ENCODE measurements around the gene MRC1.

The MRC1 gene

DNA sequence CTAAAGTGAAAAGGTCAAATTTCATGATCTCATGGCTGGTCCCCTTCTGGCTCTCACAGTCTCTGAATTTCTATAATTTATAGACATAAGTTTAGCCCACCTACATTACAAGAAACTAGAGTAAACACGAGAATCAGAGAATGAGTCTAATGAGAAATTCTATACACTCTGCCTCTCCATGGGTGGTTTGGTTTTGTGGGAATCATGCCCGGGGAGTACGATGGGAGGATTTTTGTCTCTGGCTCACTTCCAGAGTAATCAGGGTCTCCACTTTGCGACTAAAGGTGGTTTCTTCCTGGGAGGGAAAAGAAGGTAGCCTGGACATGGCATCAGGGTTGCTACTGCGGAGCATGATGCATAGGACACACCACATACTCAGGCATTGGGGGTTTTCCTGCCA lies 69.7 kb downstream of the MRC1 start:
- H2AFZ ChIP-seq (ENCODE audit: low read length) = no peak overlapping the region
- no peaks in the 10 kb centered on the region for H3K4me1 ChIP-seq (ENCODE audit: insufficient read depth, low read length, poor library complexity, severe bottlenecking)
- no peaks in the 10 kb centered on the region for H3K79me2 ChIP-seq (ENCODE audit: insufficient read depth, low read length)
- H3K9ac ChIP-seq (ENCODE audit: low read depth, low read length, poor library complexity, severe bottlenecking) = no peak overlapping the region
- no peaks in the 10 kb centered on the region for H3K36me3 ChIP-seq (ENCODE audit: insufficient read depth, low read length)
- no peaks in the 10 kb centered on the region for H3K9me3 ChIP-seq (ENCODE audit: insufficient read depth, low read depth, low read length)
- no peak overlapping the region for H3K4me2 ChIP-seq (ENCODE audit: low read depth, low read length, poor library complexity, severe bottlenecking)
- no peak overlapping the region for H3K4me3 ChIP-seq (ENCODE audit: low read length, poor library complexity, severe bottlenecking)
- TF ChIP-seq, protein P1, sequence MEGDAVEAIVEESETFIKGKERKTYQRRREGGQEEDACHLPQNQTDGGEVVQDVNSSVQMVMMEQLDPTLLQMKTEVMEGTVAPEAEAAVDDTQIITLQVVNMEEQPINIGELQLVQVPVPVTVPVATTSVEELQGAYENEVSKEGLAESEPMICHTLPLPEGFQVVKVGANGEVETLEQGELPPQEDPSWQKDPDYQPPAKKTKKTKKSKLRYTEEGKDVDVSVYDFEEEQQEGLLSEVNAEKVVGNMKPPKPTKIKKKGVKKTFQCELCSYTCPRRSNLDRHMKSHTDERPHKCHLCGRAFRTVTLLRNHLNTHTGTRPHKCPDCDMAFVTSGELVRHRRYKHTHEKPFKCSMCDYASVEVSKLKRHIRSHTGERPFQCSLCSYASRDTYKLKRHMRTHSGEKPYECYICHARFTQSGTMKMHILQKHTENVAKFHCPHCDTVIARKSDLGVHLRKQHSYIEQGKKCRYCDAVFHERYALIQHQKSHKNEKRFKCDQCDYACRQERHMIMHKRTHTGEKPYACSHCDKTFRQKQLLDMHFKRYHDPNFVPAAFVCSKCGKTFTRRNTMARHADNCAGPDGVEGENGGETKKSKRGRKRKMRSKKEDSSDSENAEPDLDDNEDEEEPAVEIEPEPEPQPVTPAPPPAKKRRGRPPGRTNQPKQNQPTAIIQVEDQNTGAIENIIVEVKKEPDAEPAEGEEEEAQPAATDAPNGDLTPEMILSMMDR (conservative IDR thresholded peaks at IDR 0.05; ENCODE audit: low read length) = no peak
- H3F3A ChIP-seq (ENCODE audit: low read depth) = no peaks in the 10 kb centered on the region
- H3K9me2 ChIP-seq (replicated peaks; ENCODE audit: low read depth, low read length) = no peaks in the 10 kb centered on the region
- H3K27me3 ChIP-seq (ENCODE audit: insufficient read depth, low read length, poor library complexity, severe bottlenecking) = no peaks in the 10 kb centered on the region
- H4K20me1 ChIP-seq (ENCODE audit: insufficient read depth, low read length, poor library complexity, severe bottlenecking) = no peaks in the 10 kb centered on the region

DNA sequence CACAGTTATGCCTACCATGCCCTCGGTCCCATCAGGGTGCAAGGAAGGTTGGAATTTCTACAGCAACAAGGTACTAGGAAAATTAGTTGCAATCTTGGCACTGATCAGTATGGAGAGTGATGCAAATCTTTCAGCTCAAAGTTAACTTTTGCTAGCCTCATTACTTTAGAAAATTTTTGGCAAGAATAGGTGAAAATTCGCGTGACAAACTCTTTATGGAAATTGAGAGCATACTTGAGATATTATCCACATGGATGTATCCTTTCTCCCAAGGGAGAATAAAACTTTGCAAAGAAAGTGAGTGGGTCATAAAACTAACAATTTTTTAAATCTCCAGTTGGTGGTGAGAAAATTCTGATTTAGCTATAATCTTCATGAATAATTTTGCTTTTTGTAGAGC lies 71.5 kb downstream of the MRC1 start:
- Histone ChIP-seq H3K4me3 (ENCODE audit: low read length, poor library complexity, severe bottlenecking) (no peak overlapping the region), H3K9me3 (ENCODE audit: insufficient read depth, low read depth, low read length) (no peaks in the 10 kb centered on the region; the same call in 1 of the 2 replicates), H3K4me2 (ENCODE audit: low read depth, low read length, poor library complexity, severe bottlenecking) (no peak overlapping the region), H3K9me2 (replicated peaks; ENCODE audit: low read depth, low read length) (no peaks in the 10 kb centered on the region), H4K20me1 (ENCODE audit: insufficient read depth, low read length, poor library complexity, severe bottlenecking) (no peaks in the 10 kb centered on the region), H2AFZ (ENCODE audit: low read length) (no peak overlapping the region), H3K36me3 (ENCODE audit: insufficient read depth, low read length) (no peaks in the 10 kb centered on the region), H3K27me3 (ENCODE audit: insufficient read depth, low read length, poor library complexity, severe bottlenecking) (no peaks in the 10 kb centered on the region), H3K9ac (ENCODE audit: low read depth, low read length, poor library complexity, severe bottlenecking) (no peak overlapping the region), H3F3A (ENCODE audit: low read depth) (no peaks in the 10 kb centered on the region), H3K4me1 (ENCODE audit: insufficient read depth, low read length, poor library complexity, severe bottlenecking) (no peaks in the 10 kb centered on the region), H3K79me2 (ENCODE audit: insufficient read depth, low read length) (no peaks in the 10 kb centered on the region)
- TF ChIP-seq EZH2phosphoT487 (IDR thresholded peaks at IDR 0.05; ENCODE audit: borderline replicate concordance) = no peak
- TF ChIP-seq, protein P1 (conservative IDR thresholded peaks at IDR 0.05; ENCODE audit: low read length) = no peak

DNA sequence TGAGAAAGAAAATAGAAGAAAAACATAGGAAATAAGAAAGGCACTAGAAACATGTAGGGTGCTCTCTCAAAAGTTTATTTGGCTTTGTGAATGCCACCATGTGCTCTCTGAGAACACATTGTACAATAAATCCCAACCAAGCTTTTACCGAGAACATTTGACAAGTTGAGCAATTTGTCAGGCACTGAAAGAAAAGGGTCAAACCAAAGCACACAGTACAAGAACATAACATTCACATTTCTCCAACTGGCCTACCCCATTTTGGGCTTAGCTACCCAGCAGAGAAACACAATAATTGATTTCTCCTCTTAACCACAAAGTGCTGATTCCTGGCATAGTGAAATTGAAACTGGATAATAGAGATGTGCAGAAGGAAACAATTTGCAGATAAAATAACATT lies 73.4 kb downstream of the MRC1 start:
- H3K4me2 ChIP-seq (ENCODE audit: low read depth, low read length, poor library complexity, severe bottlenecking) = no peak overlapping the region
- H3K4me3 ChIP-seq (ENCODE audit: low read length, poor library complexity, severe bottlenecking) = no peak overlapping the region
- H3K9me3 ChIP-seq (ENCODE audit: insufficient read depth, low read depth, low read length) = no peaks in the 10 kb centered on the region; the same call in 1 of the 2 replicates
- TF ChIP-seq, protein P1 (conservative IDR thresholded peaks at IDR 0.05; ENCODE audit: low read length) = no peak
- no peak for TF ChIP-seq EZH2phosphoT487 (IDR thresholded peaks at IDR 0.05; ENCODE audit: borderline replicate concordance)
- H3F3A ChIP-seq (ENCODE audit: low read depth) = no peaks in the 10 kb centered on the region
- H4K20me1 ChIP-seq (ENCODE audit: insufficient read depth, low read length, poor library complexity, severe bottlenecking) = no peaks in the 10 kb centered on the region
- no peak overlapping the region for H3K9ac ChIP-seq (ENCODE audit: low read depth, low read length, poor library complexity, severe bottlenecking)
- H3K36me3 ChIP-seq (ENCODE audit: insufficient read depth, low read length) = no peaks in the 10 kb centered on the region
- H3K27me3 ChIP-seq (ENCODE audit: insufficient read depth, low read length, poor library complexity, severe bottlenecking) = no peaks in the 10 kb centered on the region
- no peaks in the 10 kb centered on the region for H3K4me1 ChIP-seq (ENCODE audit: insufficient read depth, low read length, poor library complexity, severe bottlenecking)
- no peaks in the 10 kb centered on the region for H3K79me2 ChIP-seq (ENCODE audit: insufficient read depth, low read length)
- H2AFZ ChIP-seq (ENCODE audit: low read length) = no peak overlapping the region
- no peaks in the 10 kb centered on the region for H3K9me2 ChIP-seq (replicated peaks; ENCODE audit: low read depth, low read length)

Measured in Loucy (cell line).